Measurements from ENCODE around the gene CREB5.

DNA sequence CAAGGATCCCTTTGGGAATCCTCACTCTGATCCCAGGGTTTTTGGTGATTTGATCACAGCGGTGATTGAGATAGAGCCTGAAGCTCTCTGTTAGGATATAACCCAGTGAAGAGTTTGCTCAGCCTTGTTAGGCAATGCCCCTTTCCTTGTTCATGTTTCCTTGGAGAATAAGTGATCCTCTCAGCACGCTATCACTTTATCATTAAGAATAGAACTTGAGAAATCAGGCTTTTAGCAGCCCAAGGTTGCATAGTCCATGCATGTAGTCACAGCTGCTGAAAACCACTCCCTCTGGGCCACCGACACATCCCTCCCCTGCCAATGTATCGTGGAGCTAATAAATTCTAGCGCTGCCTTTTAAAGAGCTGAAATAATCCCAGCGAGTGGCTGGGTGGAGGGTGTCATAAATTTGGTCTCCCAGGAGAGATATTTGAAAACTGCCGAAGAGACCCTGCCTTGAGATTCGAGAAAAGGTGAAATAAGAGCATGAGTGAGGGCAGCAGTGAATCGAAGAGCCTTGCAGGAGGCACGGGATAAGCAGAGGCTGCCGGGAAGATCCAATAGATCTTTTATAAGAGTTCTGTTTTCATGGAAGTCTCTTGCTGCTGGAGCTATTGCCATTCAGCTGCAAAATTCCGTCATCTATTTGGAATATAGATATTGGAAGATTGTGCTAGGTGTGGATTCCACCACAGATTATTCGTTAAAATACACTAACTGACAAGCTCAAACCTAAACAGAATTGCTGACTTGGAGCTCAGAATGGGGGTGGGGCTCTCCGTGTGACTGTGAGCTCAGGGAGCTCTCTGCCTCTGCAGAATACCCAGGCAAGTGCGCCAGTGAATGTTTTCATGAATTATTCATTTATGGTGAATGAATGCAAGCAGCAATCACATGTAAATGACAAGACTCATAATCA, 296.0 kb downstream of the CREB5 start:
- TF ChIP-seq, protein P1, sequence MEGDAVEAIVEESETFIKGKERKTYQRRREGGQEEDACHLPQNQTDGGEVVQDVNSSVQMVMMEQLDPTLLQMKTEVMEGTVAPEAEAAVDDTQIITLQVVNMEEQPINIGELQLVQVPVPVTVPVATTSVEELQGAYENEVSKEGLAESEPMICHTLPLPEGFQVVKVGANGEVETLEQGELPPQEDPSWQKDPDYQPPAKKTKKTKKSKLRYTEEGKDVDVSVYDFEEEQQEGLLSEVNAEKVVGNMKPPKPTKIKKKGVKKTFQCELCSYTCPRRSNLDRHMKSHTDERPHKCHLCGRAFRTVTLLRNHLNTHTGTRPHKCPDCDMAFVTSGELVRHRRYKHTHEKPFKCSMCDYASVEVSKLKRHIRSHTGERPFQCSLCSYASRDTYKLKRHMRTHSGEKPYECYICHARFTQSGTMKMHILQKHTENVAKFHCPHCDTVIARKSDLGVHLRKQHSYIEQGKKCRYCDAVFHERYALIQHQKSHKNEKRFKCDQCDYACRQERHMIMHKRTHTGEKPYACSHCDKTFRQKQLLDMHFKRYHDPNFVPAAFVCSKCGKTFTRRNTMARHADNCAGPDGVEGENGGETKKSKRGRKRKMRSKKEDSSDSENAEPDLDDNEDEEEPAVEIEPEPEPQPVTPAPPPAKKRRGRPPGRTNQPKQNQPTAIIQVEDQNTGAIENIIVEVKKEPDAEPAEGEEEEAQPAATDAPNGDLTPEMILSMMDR (IDR thresholded peaks at IDR 0.05): no peak
- no peak for TF ChIP-seq POLR2A (IDR thresholded peaks at IDR 0.05)
